SKM-1 (cell line): ENCODE measurements around the gene CTH.
A peak's percentile ranks its signal among the peaks of the same experiment; 100 is the strongest.
"Not testable (repeated sequence)": the region's sequence is repeated elsewhere in the genome, so short reads cannot be mapped to it uniquely, and the experiment has no call there.

Source experiments
- DNase-seq: peaks from one replicate; lab custom pipeline; 2025; ENCODE audit not compliant: unreplicated experiment; lab: John Stamatoyannopoulos, UW

Gene CTH

GRCh38 chr1:70452164-70452939 is 41.3 kb downstream of the CTH start:
- DNase-seq, result not testable (repeated sequence)

- DNase-seq, result no peak
These were observed 44.2 kb downstream of the CTH start for GRCh38 chr1:70455291-70455690.

- no peak for DNase-seq
These were observed 47.1 kb downstream of the CTH start for GRCh38 chr1:70458131-70458530.

- no peak for DNase-seq
These were observed 48.6 kb downstream of the CTH start for GRCh38 chr1:70459496-70460225.

GRCh38 chr1:70460740-70461713 is 50.0 kb downstream of the CTH start:
- DNase-seq, result not testable (repeated sequence)

- DNase-seq, result no peak
These were observed 51.5 kb downstream of the CTH start for GRCh38 chr1:70462611-70463010.

GRCh38 chr1:70465911-70466310 is 54.8 kb downstream of the CTH start:
- no peak for DNase-seq

GRCh38 chr1:70467531-70467930 is 56.5 kb downstream of the CTH start:
- DNase-seq, result no peak

- no peak for DNase-seq
These were observed 57.1 kb downstream of the CTH start for GRCh38 chr1:70468180-70468579.

- not testable (repeated sequence) for DNase-seq
These were observed 58.1 kb downstream of the CTH start for GRCh38 chr1:70469184-70469583.

GRCh38 chr1:70475023-70475422 is 64.0 kb downstream of the CTH start:
- no peak for DNase-seq

GRCh38 chr1:70477090-70477489 is 66.0 kb downstream of the CTH start:
- no peak for DNase-seq

- not testable (repeated sequence) for DNase-seq
These were observed 66.8 kb downstream of the CTH start for GRCh38 chr1:70477905-70478304.

- no peak for DNase-seq
These were observed 72.3 kb downstream of the CTH start for GRCh38 chr1:70483342-70483741.

GRCh38 chr1:70485624-70486023 is 74.6 kb downstream of the CTH start:
- DNase-seq, result no peak

- DNase-seq, result no peak
These were observed 75.8 kb downstream of the CTH start for GRCh38 chr1:70486676-70487458.

GRCh38 chr1:70487459-70487815 is 76.4 kb downstream of the CTH start:
- DNase-seq, result no peak

- DNase-seq, result peak; percentile 4
These were observed 77.0 kb downstream of the CTH start for GRCh38 chr1:70487910-70488665.
